ENCODE measurements around the gene SCMH1.

The SCMH1 gene

DNA sequence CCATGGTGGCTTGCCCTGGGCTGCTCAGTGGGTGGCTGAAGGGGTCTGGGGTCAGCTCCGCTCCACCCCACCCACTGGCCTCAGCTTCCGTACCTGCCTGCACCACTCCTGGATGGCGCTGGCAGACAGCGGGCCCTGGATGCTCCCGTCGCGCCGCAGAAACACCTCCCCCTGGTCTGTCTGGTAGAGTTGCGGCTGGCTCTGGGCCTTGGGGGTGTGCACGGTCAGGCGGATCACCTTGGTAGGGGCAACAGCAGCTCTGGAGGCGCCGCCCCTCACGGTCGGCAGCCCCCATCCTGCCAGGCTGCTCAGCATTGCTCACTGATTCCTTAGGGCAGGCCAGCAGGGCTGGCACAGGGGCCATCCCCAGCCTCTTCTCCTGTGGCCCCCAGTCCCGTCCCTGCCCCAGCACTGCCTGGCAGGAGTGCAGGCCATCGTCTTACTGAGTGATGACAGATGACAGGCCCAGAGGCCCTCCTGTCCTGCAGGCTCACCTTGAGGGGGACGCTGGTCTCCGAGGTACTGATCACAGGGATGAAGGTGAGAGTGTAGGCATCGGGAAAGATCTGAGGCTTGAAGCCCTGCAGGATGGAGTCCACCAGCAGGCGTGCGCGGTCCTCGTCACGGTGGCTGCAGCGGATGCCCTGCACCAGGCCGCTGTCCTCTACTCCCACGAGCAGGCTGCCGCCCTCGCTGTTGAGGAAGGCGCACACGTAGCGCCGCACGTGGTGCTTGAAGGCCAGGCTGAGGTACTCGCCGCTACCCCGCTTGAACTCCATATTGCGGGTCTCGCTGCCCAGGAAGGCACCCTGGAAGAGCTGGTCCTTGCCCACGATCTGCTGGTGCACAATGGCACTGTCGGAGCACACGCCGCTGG, 224.7 kb downstream of the SCMH1 start:
- peaks cover 12% of the 10 kb centered on the region; the same call in 1 of the 2 replicates for H4K20me1 ChIP-seq (ENCODE audit: control insufficient read depth, insufficient read depth, low read depth, low read length)

GRCh38 chr1:41015897-41016470, 226.1 kb downstream of the SCMH1 start:
- no peaks in the 10 kb centered on the region for H3K4me1 ChIP-seq (ENCODE audit: control insufficient read depth, low read length)
- H4K20me1 ChIP-seq (ENCODE audit: control insufficient read depth, insufficient read depth, low read depth, low read length), result peaks cover 12% of the 10 kb centered on the region; the same call in 1 of the 2 replicates
- H3F3A ChIP-seq (ENCODE audit: control insufficient read depth, insufficient read depth), result 0 out of 2 replicates have a peak, but pooled peaks cover 4% of the 10 kb centered on the region
- H3K9me2 ChIP-seq (replicated peaks; ENCODE audit: control insufficient read depth, low read length), result no peaks in the 10 kb centered on the region
- H3K27ac ChIP-seq (ENCODE audit: low read depth, low read length), result no peak overlapping the region
- TF ChIP-seq, protein P1, sequence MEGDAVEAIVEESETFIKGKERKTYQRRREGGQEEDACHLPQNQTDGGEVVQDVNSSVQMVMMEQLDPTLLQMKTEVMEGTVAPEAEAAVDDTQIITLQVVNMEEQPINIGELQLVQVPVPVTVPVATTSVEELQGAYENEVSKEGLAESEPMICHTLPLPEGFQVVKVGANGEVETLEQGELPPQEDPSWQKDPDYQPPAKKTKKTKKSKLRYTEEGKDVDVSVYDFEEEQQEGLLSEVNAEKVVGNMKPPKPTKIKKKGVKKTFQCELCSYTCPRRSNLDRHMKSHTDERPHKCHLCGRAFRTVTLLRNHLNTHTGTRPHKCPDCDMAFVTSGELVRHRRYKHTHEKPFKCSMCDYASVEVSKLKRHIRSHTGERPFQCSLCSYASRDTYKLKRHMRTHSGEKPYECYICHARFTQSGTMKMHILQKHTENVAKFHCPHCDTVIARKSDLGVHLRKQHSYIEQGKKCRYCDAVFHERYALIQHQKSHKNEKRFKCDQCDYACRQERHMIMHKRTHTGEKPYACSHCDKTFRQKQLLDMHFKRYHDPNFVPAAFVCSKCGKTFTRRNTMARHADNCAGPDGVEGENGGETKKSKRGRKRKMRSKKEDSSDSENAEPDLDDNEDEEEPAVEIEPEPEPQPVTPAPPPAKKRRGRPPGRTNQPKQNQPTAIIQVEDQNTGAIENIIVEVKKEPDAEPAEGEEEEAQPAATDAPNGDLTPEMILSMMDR (IDR thresholded peaks at IDR 0.05; ENCODE audit: low read depth, low read length, poor library complexity, severe bottlenecking), result no peak
- TF ChIP-seq EZH2phosphoT487 (IDR thresholded peaks at IDR 0.05; ENCODE audit: borderline replicate concordance, low read length), result no peak
- no peaks in the 10 kb centered on the region for H3K27me3 ChIP-seq (ENCODE audit: control insufficient read depth, low read length)
- peaks cover 74% of the 10 kb centered on the region for H3K36me3 ChIP-seq (ENCODE audit: control insufficient read depth, low read length)
- no peak overlapping the region for H3K4me3 ChIP-seq (ENCODE audit: low read length)
- H3K79me2 ChIP-seq (ENCODE audit: control insufficient read depth, low read length), result no peaks in the 10 kb centered on the region
- no peak overlapping the region for H3K4me2 ChIP-seq (ENCODE audit: low read length)
- no peaks in the 10 kb centered on the region for H3K9me3 ChIP-seq (ENCODE audit: control insufficient read depth, insufficient read depth, low read length)

More for the DNA sequence above, 224.7 kb downstream of the SCMH1 start:
- Histone ChIP-seq H3F3A (ENCODE audit: control insufficient read depth, insufficient read depth) (peaks cover 11% of the 10 kb centered on the region), H3K27ac (ENCODE audit: low read depth, low read length) (no peak overlapping the region), H3K4me3 (ENCODE audit: low read length) (no peak overlapping the region), H3K79me2 (ENCODE audit: control insufficient read depth, low read length) (no peaks in the 10 kb centered on the region), H3K4me2 (ENCODE audit: low read length) (no peak overlapping the region), H3K9me3 (ENCODE audit: control insufficient read depth, insufficient read depth, low read length) (no peaks in the 10 kb centered on the region), H3K36me3 (ENCODE audit: control insufficient read depth, low read length) (peaks cover 60% of the 10 kb centered on the region), H3K9me2 (replicated peaks; ENCODE audit: control insufficient read depth, low read length) (no peaks in the 10 kb centered on the region), H3K4me1 (ENCODE audit: control insufficient read depth, low read length) (no peaks in the 10 kb centered on the region), H3K27me3 (ENCODE audit: control insufficient read depth, low read length) (no peaks in the 10 kb centered on the region)
- TF ChIP-seq EZH2phosphoT487 (IDR thresholded peaks at IDR 0.05; ENCODE audit: borderline replicate concordance, low read length), result no peak
- TF ChIP-seq, protein P1 (IDR thresholded peaks at IDR 0.05; ENCODE audit: low read depth, low read length, poor library complexity, severe bottlenecking), result no peak

DNA sequence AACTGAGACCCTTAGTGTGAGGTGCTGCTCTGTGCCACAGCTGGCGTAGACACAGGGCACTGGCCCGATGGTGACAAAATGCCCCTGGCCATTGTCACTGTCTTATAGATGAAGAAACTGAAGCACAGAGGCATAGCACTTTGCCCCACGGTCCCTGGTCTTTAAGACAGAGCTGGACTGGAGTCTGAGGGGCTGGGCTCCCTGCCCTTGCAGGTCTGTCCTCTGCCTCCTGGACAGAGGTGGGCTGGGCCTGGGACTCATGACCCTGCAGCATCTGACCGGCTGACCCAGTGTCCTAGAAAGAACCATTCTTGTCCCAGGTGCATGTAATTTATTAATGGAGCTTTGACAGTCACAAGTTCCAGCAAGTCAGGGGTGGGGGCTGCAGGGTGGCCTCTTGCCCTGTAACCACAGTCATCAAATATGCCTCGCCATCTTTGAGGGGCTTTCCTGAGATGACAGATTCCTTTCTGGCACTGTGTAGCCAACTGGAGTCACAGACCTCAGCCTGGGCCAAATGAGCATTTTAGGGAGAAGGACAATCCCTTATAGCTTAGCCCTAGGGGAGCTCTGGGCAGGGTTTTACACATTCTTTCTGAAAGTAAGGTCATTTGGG, 226.7 kb downstream of the SCMH1 start:
- Histone ChIP-seq H3K79me2 (ENCODE audit: control insufficient read depth, low read length) (no peaks in the 10 kb centered on the region), H3K4me1 (ENCODE audit: control insufficient read depth, low read length) (no peaks in the 10 kb centered on the region), H3K27me3 (ENCODE audit: control insufficient read depth, low read length) (no peaks in the 10 kb centered on the region), H3K27ac (ENCODE audit: low read depth, low read length) (no peak overlapping the region), H3F3A (ENCODE audit: control insufficient read depth, insufficient read depth) (no peaks in the 10 kb centered on the region), H3K9me3 (ENCODE audit: control insufficient read depth, insufficient read depth, low read length) (no peaks in the 10 kb centered on the region), H4K20me1 (ENCODE audit: control insufficient read depth, insufficient read depth, low read depth, low read length) (peaks cover 12% of the 10 kb centered on the region; the same call in 1 of the 2 replicates), H3K9me2 (replicated peaks; ENCODE audit: control insufficient read depth, low read length) (no peaks in the 10 kb centered on the region), H3K4me2 (ENCODE audit: low read length) (no peak overlapping the region), H3K4me3 (ENCODE audit: low read length) (no peak overlapping the region), H3K36me3 (ENCODE audit: control insufficient read depth, low read length) (peaks cover 80% of the 10 kb centered on the region)
- TF ChIP-seq, protein P1 (IDR thresholded peaks at IDR 0.05; ENCODE audit: low read depth, low read length, poor library complexity, severe bottlenecking), result no peak
- no peak for TF ChIP-seq EZH2phosphoT487 (IDR thresholded peaks at IDR 0.05; ENCODE audit: borderline replicate concordance, low read length)
